Measurements from ENCODE around the gene HM13.
"Not testable (repeated sequence)": the region's sequence is repeated elsewhere in the genome, so short reads cannot be mapped to it uniquely, and the experiment has no call there.

Gene HM13, protein sequence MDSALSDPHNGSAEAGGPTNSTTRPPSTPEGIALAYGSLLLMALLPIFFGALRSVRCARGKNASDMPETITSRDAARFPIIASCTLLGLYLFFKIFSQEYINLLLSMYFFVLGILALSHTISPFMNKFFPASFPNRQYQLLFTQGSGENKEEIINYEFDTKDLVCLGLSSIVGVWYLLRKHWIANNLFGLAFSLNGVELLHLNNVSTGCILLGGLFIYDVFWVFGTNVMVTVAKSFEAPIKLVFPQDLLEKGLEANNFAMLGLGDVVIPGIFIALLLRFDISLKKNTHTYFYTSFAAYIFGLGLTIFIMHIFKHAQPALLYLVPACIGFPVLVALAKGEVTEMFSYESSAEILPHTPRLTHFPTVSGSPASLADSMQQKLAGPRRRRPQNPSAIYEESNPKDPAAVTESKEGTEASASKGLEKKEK
- total RNA-seq = 228 to 465 (median 388) reads per million in 17 experiments

DNA sequence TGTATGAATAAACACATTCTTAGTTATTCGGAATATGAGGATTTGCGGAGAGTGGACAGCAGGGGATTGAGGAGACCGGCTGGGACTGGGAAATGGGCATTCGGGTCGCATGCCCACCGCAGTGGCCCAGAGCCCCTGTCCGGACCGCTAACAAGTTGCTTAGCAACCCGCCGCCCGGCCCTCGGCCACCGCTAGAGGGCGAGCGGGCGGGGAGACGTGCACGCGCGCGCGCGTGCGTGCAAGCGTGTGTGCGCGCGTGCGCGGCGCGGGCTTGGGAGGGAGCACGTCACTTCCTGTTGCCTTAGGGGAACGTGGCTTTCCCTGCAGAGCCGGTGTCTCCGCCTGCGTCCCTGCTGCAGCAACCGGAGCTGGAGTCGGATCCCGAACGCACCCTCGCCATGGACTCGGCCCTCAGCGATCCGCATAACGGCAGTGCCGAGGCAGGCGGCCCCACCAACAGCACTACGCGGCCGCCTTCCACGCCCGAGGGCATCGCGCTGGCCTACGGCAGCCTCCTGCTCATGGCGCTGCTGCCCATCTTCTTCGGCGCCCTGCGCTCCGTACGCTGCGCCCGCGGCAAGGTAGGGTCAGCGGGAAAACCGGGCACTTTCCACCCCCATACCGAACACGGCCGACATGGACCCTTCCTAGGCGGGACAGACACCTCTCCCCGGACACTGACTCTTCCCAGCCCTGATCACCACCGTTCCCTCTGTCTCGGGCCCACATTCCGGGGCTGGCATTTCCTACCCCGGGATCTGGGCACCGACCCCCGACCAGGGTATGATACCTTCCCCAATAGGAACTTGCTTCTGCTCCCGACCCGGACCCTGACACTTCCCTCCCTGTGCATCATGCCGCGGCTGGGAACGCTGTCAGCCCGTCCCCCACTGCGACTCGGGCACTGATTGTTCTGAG, at the start of gene HM13:
HM13 (plus strand) TSS at position 289 of the 918 bp plus-strand sequence; CDS start at position 399, 110 bp downstream.
- DNase-seq = peak; percentile 96 to 99 (median 98)

DNA sequence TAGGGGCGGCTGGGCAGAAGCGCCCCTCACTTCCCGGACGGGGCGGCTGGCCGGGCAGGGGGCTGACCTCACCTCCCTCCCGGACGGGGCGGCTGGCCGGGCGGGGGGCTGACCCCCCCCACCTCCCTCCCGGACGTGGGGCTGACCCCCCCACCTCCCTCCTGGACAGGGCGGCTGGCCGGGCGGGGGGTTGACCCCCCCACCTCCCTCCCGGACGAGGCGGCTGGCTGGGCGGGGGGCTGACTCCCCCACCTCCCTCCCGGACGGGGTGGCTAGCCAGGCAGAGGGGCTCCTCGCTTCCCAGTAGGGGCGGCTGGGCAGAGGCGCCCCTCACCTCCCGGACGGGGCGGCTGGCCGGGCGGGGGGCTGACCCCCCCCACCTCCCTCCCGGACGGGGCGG, 43.3 kb upstream of the HM13 start:
- not testable (repeated sequence) for DNase-seq

DNA sequence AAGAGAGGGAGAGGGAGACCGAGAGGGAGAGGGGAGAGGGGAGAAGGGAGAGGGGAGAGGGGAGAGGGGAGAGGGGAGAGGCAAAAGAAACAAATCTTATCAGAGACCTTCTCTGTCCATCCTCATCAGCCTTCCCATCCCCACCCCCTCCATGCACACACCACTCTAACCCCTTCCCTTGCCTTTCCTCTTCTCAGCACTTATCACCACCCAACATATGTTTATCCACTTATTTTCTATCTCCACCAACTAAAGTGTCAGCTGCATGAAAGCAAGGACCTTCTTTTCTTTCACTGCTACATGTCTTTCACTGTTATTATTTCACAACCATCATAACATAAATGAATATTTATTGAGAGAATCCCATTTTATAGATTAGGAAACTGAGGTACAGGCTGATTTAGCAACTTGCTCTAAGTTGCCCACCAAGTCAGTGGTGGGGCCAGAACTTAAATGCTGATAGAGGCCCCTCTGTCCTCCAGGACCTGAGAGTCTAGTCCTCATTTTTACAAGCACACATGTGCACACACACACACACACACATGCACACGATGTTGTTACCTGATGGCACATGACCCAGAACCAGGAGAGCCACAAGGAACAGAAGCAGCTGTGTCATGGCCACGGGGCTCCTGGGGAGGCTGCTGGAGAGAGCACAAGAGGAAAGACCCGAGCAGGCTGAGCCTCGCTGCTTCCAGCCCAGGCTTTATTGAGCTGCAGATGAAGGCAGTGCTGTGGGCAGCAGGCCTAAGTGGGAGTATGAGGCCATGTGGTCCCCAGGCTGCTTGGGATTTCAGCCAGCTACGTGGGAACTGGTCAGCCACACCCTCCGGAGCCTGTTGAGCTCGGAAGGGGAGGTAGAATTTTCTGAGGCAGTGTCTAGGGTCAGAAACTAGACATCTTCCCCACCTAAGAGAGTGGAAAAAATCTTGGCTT, 41.6 kb upstream of the HM13 start:
- no peak for DNase-seq

DNA sequence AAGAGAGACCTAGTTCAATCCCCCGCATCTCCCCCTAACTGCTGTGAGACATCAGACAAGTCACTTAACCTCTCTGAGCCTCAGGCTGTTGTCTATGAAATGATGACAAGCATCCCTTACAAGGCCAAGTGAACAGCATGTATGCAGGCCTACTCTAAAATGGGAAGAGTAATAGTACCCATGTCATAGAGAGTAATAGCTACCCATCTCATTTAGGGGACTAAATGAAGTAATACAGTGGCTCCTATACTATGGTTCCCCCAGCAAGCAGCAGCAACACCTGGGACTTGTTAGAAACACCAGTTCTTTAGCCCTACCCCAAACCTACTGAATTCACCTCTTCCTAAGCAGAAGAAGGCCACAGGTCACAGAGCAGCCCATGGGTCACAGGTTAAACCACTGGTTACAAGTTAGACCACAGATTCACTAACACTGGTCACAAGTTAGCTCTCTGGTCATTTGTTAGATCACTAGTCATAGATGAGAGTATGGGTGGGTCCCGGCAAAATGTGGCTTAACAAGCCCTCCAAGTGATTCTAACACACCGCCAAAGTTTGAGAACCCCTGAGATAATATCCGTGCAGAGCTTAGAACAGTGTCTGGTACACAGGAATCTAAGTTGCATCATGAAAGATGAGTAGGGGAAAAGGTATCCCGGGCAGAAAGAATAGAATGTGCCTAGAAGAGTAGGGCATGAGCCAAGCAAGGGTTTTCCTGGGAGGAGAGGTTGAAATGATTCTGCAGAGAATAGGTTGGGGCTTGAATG, 40.7 kb upstream of the HM13 start:
- DNase-seq = no peak

DNA sequence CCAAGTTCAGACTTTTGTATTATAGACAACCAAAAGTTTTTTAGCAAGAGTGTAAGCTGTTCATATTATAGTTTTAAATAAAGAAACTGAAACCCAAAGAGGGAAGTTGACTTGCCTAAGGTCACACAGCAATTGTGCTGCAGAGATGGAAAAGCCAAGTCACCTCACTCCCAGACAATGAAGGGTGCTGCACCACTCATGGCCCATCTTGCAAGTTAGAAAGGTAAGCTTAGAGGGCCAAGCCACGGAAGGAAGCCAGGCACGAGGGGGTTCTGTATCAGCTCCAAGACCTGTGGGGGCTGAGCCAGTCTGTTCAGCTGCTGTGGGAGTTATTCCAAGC, 40.2 kb upstream of the HM13 start:
- peak; percentile 13 to 53 (median 50) for DNase-seq

DNA sequence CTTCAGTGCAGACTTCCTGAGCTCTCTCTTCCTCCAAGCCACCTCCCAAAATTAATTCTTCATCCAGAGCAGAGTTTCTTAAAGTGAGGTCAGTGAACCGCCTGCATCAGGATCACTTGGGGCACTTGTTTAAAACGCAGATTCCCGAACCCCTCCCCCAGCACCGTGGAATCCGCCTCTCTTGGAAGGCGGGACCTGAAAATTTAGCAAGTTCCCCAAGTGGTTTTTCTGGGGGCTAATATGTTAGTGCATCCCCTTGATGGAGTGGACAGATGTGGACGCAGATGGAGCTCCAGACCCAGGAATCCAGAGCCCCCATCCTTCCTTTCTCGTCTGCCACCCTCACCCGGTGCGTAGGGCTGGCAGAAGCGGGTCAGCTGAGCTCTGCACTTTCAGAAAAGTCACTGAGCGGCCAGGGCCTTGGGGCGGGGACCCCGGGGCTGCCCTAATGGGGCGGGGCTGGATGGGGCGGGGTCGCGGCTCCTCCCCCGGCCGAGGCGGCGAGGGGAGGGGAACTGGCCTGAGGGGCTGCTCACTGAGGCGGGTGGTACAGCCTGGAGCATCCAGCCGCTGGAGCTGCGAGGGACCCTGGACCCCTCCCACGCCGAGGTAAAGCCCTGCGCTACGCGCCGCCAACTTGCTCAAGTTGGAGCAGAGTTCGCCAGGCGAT, 39.3 kb upstream of the HM13 start, which contains the start of the genes DEFB124 and REM1:
DEFB124 (minus strand) TSS at position 370 of the 670 bp plus-strand sequence. CDS start 2,114 bp downstream, outside the sequence.
REM1 (plus strand) TSS at position 531 of the 670 bp plus-strand sequence. CDS start 1,158 bp downstream, outside the sequence.
- peak in 1 of 4 experiments; percentile 25 for DNase-seq

DNA sequence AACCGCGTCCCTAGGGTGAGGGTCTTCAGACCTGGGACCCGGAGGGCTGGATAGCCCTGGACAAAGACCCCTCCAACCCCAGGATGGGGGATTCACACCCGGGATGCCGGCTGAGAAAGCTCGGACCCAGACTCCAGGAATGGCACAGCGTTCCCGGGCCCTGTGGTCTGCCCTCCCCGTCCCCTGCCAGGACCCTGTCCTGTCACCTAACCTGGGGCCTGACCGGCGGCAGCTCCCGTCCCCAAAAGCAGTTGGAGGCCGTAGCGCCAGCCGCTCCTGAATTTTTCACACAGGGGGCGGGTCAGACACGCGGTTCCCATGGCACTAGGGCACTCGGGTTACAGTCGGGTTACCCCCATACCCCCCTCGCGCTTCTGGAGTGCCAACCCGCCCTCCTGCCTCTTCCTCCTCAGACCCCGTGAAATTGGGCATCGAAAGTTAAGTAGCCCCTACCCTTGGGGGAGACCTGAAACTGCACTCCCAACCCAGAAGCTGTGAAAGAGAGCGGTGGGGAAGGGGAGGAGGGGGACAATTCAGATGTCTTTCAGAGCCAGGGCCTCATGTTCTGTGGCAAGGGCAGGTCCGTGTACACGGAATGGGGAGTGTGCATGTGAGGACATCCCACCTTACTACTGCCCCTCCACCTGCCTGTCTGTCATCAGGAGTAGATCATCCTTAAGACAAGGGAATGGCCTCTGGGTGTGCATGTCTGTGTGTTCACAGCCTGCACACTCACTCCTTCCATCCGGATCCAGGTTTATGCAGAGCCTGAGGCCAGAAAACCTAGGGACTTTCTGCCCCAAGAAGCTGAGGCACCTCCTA, 38.6 kb upstream of the HM13 start:
- no peak for DNase-seq

DNA sequence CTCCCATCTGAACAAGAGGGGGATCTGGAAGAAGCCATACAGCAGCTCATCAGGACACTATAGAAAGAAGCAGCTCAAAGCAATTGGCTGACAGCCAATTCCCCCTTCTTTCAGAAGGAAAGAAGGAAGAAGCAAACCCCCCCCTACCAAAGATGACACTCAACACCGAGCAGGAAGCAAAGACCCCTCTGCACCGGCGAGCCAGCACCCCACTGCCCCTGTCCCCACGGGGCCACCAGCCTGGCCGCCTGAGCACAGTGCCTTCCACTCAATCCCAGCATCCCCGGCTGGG, 38.0 kb upstream of the HM13 start:
- no peak for DNase-seq

DNA sequence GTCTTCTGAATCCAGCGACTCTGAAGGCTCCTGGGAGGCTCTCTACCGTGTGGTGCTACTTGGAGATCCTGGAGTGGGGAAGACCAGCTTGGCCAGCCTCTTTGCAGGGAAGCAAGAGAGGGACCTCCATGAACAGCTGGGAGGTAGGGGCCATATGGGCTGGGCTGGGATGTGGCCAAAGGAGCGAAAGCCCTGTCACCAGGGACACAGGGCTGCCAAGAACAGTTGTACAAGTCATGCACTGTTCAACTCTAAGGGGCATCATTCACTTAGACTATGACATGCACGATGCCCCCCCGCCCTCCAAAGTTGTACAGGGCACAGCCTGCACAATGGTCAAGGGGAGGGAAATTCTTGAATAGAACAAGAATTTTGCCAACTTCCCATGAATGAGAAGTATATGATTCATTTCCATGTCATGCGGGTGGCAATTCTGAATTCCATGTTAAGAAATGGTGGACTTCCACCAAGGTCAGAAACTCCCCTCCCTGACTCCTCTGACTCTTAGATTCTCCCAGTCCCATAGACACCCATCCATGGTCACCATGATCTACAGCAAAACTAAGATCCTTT, 37.5 kb upstream of the HM13 start:
- no peak for DNase-seq

DNA sequence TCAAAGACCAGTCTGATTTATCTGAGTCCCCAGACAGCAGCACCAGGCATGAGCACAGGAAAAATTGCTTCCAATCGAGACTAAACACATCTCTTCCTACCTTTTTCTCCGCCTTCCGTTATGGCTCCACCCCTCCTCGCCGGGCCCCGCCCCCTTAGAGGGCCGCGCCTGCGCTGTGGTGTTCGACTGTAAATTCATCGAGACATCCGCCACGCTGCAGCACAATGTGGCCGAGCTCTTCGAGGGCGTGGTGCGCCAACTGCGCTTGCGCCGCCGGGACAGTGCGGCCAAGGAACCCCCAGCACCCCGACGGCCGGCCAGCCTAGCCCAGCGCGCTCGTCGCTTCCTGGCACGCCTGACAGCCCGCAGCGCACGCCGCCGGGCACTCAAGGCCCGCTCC, 30.2 kb upstream of the HM13 start:
- DNase-seq = peak in 2 of 4 experiments; percentile 26 to 33

DNA sequence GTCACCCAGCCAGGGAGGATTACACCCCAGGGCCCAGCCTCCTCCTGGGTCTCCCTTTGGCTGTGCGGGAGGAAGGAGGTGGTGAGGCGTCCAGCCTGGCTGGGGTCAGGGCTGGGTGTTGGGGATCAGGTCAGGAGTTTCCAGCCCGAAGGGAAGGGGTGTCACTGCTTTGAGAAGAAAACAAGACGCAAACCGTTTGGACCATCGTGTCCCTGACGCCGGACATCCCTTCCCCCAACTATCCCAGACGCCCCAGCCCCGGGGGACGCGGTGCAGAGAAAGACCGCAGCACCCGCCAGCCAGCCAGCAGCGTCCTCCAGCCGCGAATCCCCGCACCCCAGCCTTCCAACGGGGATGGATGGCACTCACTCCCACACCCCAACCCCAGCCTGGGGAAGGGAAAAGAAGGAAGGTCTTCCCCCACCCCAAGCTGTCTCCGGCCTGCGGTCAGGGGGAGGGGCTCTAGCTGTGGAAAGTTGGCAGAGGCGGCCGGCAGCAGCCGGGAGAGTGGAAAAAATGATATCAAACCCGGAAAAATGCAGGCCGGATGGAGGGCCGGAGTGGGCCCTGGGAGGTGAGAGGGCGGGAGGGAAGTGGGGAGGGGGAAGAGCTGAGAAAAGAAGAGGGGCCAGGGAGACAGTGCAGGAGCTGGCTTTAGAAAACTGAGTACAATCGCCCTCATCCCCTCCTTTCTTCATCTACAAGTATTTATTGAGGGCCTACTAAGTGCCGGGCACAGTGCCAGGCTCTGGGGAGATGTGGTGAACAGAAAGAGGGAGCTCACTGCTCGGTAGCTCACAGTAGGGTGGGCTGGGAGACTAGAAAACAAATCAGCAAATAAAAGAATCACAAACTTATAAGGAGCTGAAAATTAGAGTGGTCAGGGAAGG, 28.5 kb upstream of the HM13 start:
- DNase-seq = peak; percentile 17 to 71 (median 50)

DNA sequence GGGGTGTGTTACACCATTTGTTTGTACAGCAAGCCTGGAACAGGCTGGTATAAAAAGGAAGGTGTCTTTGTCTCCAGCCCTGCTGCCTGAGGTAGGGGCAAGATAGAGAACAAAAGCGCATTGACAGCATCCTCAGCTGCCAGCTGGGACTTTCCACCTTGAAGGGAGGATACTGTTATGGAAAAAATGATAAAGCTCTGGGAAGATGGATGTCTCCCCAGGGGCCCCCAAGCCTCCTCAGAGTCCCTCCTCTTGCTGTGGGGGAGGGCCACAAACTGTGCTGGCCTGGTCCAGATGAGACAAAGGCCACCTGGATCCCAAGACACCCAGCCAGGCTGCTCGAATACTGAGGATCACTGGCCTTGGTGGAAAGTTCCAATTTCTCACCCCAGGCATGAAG, 26.1 kb upstream of the HM13 start:
- DNase-seq = no peak

DNA sequence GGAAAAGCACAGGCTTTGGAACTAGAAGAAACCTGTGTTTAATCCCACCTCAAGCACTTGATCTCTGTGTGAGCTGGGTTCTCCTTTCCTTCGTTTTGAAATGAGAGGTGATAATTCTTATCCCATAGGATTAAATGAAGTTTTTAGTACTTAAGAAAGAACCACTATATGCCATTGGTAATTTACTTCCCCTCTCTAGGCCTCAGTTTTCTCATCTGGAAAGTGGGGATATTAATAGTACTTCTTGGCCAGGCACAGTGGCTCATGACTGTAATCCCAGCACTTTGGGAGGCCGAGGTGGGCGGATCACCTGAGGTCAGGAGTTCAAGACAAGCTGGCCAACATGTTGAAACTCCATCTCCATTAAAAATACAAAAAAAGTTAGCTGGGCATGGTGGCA, 25.1 kb upstream of the HM13 start:
- no peak for DNase-seq

DNA sequence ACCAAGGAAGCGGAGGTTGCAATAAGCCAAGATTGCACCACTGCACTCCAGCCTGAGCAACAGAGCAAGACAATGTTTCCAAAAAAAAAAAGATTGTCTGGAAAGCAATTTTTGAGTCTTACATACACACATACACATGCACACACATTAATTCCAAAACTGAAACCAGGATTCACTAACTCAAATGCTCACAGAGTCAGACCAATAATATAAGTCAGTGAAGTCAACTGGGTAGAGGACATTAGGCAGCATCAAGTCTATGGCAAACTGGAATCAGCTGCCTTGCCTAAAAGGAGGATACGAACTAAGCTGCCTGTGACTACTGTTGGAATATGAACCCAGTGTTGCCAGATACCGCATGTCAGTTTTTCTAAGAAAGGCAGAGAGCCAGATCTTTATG, 23.5 kb upstream of the HM13 start:
- DNase-seq = no peak

DNA sequence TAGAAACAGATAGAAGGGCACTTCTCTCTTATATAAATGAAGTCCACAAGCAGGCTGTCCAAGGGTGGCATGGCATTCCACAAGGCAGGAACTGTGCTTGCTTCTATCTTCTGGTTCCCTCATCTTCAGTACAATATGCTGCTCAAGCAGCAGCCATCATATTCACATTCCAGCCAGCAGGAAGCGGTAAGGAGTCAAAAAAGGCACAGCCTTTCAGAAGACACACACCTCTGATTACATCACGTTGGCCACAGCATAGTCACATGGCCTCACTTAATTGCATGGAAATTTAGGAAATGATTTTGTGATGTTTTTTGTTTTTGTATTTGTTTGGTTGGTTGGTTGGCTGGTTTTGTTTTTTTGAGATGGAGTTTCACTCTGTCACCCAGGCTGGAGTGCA, 20.1 kb upstream of the HM13 start:
- peak in 3 of 4 experiments; percentile 24 to 42 (median 28) for DNase-seq

DNA sequence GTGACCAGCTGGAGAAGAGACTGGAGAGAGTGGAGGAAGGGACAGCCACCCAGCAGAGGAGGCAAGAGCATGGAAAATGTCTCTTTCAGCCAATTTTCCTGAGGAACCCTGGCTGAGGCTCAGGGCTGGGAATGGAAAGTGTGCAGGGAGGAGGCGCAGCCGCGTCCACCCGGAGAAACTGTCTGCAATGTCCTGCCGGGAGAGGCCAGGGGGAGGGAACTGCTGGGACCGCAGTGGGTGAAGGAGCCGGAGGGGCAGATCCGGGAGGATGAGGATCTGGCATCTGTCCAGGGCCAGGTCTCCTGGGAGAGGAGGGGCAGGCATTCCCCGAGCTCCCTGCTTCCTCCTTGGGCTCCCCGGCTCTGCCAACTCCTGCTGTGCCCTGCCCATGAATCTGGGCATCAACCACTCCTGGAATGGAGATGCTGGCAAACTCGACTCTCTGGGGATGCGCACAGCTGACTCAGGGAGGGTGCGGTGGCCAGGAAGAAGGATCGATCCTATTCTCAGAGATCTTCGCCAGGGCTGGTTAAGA, 17.4 kb upstream of the HM13 start:
- no peak for DNase-seq

DNA sequence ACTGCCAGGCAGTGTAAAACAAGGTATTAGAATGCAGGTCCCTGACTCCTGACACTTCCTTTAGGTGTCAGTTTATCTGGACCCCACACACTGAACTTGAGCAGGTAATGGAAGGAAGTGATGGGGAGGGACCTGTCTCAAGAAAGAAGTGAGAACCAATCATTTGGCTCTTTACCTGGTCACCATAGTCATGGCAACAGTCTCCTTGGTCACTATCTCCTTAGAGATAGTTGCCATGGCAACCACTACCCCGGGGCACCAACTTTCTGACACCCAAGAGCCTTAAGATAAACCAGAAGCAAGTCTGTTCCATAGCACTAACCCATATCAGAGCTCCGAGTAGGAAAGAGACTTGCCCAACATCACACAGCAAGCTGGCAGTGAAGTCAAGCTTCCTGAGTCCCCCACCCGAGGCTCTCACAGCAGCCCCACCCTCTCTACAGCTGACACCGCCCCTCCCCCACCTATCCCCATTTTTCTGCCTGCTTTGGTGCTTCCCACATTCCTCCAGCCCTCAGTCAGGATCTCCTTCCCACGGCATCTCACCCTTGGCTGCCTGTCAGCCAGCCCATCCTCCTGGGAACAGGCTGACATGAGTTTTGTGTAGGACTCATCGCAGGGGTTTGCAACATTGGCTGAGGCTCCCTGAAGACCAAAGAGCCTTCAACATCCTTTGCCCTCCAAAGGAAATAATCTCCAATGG, 16.3 kb upstream of the HM13 start:
- no peak for DNase-seq

DNA sequence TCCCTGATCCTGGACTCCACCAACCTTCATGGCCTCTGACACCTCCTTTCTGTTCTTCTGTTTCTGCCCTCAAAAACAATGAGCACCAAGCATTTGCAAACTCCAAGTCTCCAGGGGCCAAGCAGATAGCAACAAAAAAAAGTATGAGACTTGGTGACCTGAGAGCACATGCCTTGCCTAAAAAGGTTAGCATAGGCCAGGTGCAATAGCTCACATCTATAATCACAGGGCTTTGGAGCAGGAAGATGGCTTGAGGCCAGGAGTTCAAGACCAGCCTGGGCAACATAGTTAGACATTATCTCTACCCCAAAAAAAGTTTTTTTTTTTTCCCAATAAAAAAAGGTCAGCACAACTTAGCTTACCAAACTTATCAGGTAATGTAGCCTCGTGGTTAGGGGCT, 13.7 kb upstream of the HM13 start:
- DNase-seq = no peak
